H1 (cell line): ENCODE results near the gene RGS9BP. TPM values are rescaled to one million over a fixed set of nuclear protein-coding genes. Genes with fewer than 3 reads are reported as not detected.

ENCODE experiments used
- BACH1 ChIP-seq: IDR thresholded peaks from 2 replicates; pipeline ENCODE4 v1.6.1; 2012; ENCODE audit warnings: low read length, improper control_type of control experiment
- CHD1 ChIP-seq: IDR thresholded peaks from 2 replicates; pipeline ENCODE4 v1.6.1; 2012; ENCODE audit warnings: low read depth, low read length, improper control_type of control experiment
- CHD2 ChIP-seq: IDR thresholded peaks from 2 replicates; pipeline ENCODE4 v1.6.1; 2012; ENCODE audit warnings: low read length, improper control_type of control experiment
- EGR1 ChIP-seq: IDR thresholded peaks from 2 replicates; pipeline ENCODE4 v1.6.1; 2011; ENCODE audit warnings: low read depth, low read length, borderline replicate concordance
- FOSL1 ChIP-seq: IDR thresholded peaks from 2 replicates; pipeline ENCODE4 v1.6.1; 2011; ENCODE audit warnings: mild to moderate bottlenecking, low read depth, low read length, moderate library complexity; ENCODE audit not compliant: insufficient read depth
- GTF2F1 ChIP-seq: IDR thresholded peaks from 2 replicates; pipeline ENCODE4 v1.6.1; 2012; ENCODE audit warnings: low read depth, low read length, improper control_type of control experiment, borderline replicate concordance
- JUND ChIP-seq: IDR thresholded peaks from 2 replicates; pipeline ENCODE4 v1.6.1; 2011; ENCODE audit warnings: mild to moderate bottlenecking, improper control_type of control experiment, low read length
- KDM4A ChIP-seq: IDR thresholded peaks from one replicate; pipeline ENCODE4 v1.7.1; 2012; ENCODE audit warnings: low read depth, mild to moderate bottlenecking, moderate library complexity, low read length, inconsistent platforms; ENCODE audit not compliant: severe bottlenecking
- KDM5A ChIP-seq: fragments of 200-600 bp; IDR thresholded peaks from 2 replicates; pipeline ENCODE4 v1.7.1; 2012; ENCODE audit warnings: mild to moderate bottlenecking, low read length, inconsistent platforms, mixed read lengths
- MAX ChIP-seq: IDR thresholded peaks from 2 replicates; pipeline ENCODE4 v1.6.1; 2012; ENCODE audit warnings: inconsistent platforms
- PHF8 ChIP-seq: fragments of 200-600 bp; sonication (generic); conservative IDR thresholded peaks from 2 replicates; pipeline ENCODE4 v1.7.1; 2012; ENCODE audit warnings: low read depth, mild to moderate bottlenecking, inconsistent platforms, low read length, moderate library complexity
- POLR2AphosphoS5 ChIP-seq: IDR thresholded peaks from 2 replicates; pipeline ENCODE4 v1.6.1; 2011; ENCODE audit warnings: low read depth, low read length
- POU5F1 ChIP-seq: IDR thresholded peaks from 2 replicates; pipeline ENCODE4 v1.6.1; 2011; ENCODE audit warnings: low read depth, mild to moderate bottlenecking, low read length, moderate library complexity
- RBBP5 ChIP-seq: IDR thresholded peaks from 2 replicates; pipeline ENCODE4 v1.7.1; 2012; ENCODE audit warnings: low read depth, mild to moderate bottlenecking, inconsistent platforms, low read length, moderate library complexity, borderline replicate concordance
- SIN3A ChIP-seq, 2 experiments: IDR thresholded peaks in 1 of 2; conservative IDR thresholded peaks in 1 of 2; 2 replicates each; pipeline ENCODE4 v1.6.1; 2011 to 2012; ENCODE audit warnings: low read length in 2 of 2, improper control_type of control experiment in 1 of 2, low read depth in 1 of 2, mild to moderate bottlenecking in 1 of 2
- SIRT6 ChIP-seq: IDR thresholded peaks from one replicate; pipeline ENCODE4 v1.7.1; 2012; ENCODE audit warnings: low read length, inconsistent platforms
- SP2 ChIP-seq: IDR thresholded peaks from 2 replicates; pipeline ENCODE4 v1.6.1; 2012; ENCODE audit warnings: mild to moderate bottlenecking, low read length, inconsistent platforms
- SRF ChIP-seq: IDR thresholded peaks from 2 replicates; pipeline ENCODE4 v1.6.1; 2011; ENCODE audit warnings: mild to moderate bottlenecking, low read depth, low read length, moderate library complexity
- SUZ12 ChIP-seq: fragments of 200-600 bp; sonication (generic); IDR thresholded peaks from 2 replicates; pipeline ENCODE4 v1.6.1; 2012; ENCODE audit warnings: mild to moderate bottlenecking, inconsistent platforms, low read length, moderate library complexity, mixed read lengths
- TBP ChIP-seq: IDR thresholded peaks from 2 replicates; pipeline ENCODE4 v1.6.1; 2011; ENCODE audit warnings: low read depth, low read length, improper control_type of control experiment
- YY1 ChIP-seq: IDR thresholded peaks from 2 replicates; pipeline ENCODE4 v1.6.1; 2011; ENCODE audit warnings: low read depth, mild to moderate bottlenecking, low read length
- ZNF274 ChIP-seq: IDR thresholded peaks from 2 replicates; pipeline ENCODE4 v1.7.0; 2012; ENCODE audit warnings: low read length, borderline replicate concordance; ENCODE audit errors: extremely low read depth
- polyA plus RNA-seq, 7 experiments: library from polyadenylated mRNA; depleted of rRNA in 3 of 7; stranded (reverse) in 5 of 7; unstranded in 2 of 7; fragments of >200 nt in 5 of 7; fragments of 200-250 nt in 2 of 7; gene quantifications; 1 replicate in 5 of 7; 2 replicates in 1 of 7; 4 replicates in 1 of 7; pipeline versions ENCODE4 v1.2.1 to v1.2.3, GENCODE V29; 2011 to 2013; ENCODE audit warnings: missing spikeins in 2 of 7, mixed read lengths in 2 of 7
- total RNA-seq: library from RNA; stranded (reverse); fragmentation: NEBNext Ultra II Directional; extraction: Animal tissue kit (Norgen Biotek cat#: 25700); gene quantifications from 2 replicates; pipeline ENCODE4 v1.2.1, GENCODE V29; 2021

Gene RGS9BP
- total and polyA plus RNA-seq, 2 of the 8 experiments (the other 6 are each of a cell fraction or from before 2014, with no cell fraction given): 0.11 to 0.26 TPM

GRCh38 chr19:32651729-32652140 is 23.9 kb upstream of the RGS9BP start (continued):
- TF ChIP-seq ZNF274: no peak
- TF ChIP-seq FOSL1: no peak
- TF ChIP-seq SP2: no peak
- no peak for TF ChIP-seq PHF8
- no peak for TF ChIP-seq RBBP5
- no peak for TF ChIP-seq BACH1
- no peak for TF ChIP-seq SUZ12
- no peak for TF ChIP-seq POLR2AphosphoS5
- TF ChIP-seq TBP: peak; percentile 70; the same call in 1 of the 2 replicates
- peak; percentile 17; the same call in 1 of the 2 replicates for TF ChIP-seq MAX
- 0 out of 2 replicates have a peak, but pooled peaks have one; percentile 20 for TF ChIP-seq YY1
- no peak for TF ChIP-seq POU5F1
- TF ChIP-seq GTF2F1: no peak
- TF ChIP-seq SIRT6: no peak
- TF ChIP-seq SIN3A (conservative IDR thresholded peaks at IDR 0.05 in 1 of 2, IDR thresholded peaks at IDR 0.05 in 1 of 2; ENCODE audit: low read depth in 1 of 2, low read length in 2 of 2): 0 out of 4 replicates have a peak, but pooled peaks of 1 of the 2 experiments have one; percentile 30
- TF ChIP-seq SRF: no peak
- TF ChIP-seq JUND: no peak
- no peak for TF ChIP-seq CHD2
- TF ChIP-seq KDM5A: no peak
- TF ChIP-seq KDM4A: no peak
- no peak for TF ChIP-seq CHD1
- TF ChIP-seq EGR1: peak; percentile 33; the same call in 1 of the 2 replicates
